Osteoblast (primary cell): ENCODE data around the gene RBM44. TPM values are rescaled to one million over a fixed set of nuclear protein-coding genes. Genes with fewer than 3 reads are reported as not detected.

Experiments used
- DNase-seq: peaks from one replicate; pipeline ENCODE4 v3.0.0; 2011; ENCODE audit warnings: low spot score, mixed read lengths; ENCODE audit not compliant: insufficient read length; ENCODE audit errors: missing footprints
- H2AFZ ChIP-seq: 2 replicates; pipeline ENCODE4 v1.6.0; 2011; ENCODE audit warnings: mild to moderate bottlenecking, low read length
- H3K27ac ChIP-seq: 2 replicates; pipeline ENCODE4 v1.5.1; 2011; ENCODE audit warnings: mild to moderate bottlenecking, low read depth, low read length, moderate library complexity
- H3K27me3 ChIP-seq: 2 replicates; pipeline ENCODE4 v1.6.0; 2012; ENCODE audit warnings: mild to moderate bottlenecking, control low read depth, inconsistent platforms, low read length, moderate library complexity; ENCODE audit not compliant: insufficient read depth
- H3K36me3 ChIP-seq: 2 replicates; pipeline ENCODE4 v1.5.1; 2011; ENCODE audit warnings: mild to moderate bottlenecking, low read length, control low read depth, moderate library complexity; ENCODE audit not compliant: insufficient read depth
- H3K4me1 ChIP-seq: 2 replicates; pipeline ENCODE4 v1.5.1; 2011; ENCODE audit warnings: mild to moderate bottlenecking, low read length, control low read depth, moderate library complexity; ENCODE audit not compliant: insufficient read depth
- H3K4me2 ChIP-seq: 2 replicates; pipeline ENCODE4 v1.6.0; 2011; ENCODE audit warnings: mild to moderate bottlenecking, low read length; ENCODE audit not compliant: insufficient read depth
- H3K4me3 ChIP-seq: fragments of 200-600 bp; sonication (generic); 3 replicates; pipeline ENCODE4 v1.5.1; 2012; ENCODE audit warnings: mild to moderate bottlenecking, low read length, inconsistent platforms; ENCODE audit not compliant: insufficient read depth
- H3K79me2 ChIP-seq: 2 replicates; pipeline ENCODE4 v1.6.0; 2012; ENCODE audit warnings: mild to moderate bottlenecking, low read length, control low read depth, inconsistent platforms; ENCODE audit not compliant: insufficient read depth
- H3K9me3 ChIP-seq: 2 replicates; pipeline ENCODE4 v1.5.1; 2011; ENCODE audit warnings: low read depth, low read length, control low read depth
- H4K20me1 ChIP-seq: 2 replicates; pipeline ENCODE4 v1.6.0; 2012; ENCODE audit warnings: mild to moderate bottlenecking, low read length, control low read depth; ENCODE audit not compliant: insufficient read depth
- total RNA-seq: library from RNA; depleted of rRNA; stranded (reverse); fragments of >200 nt; gene quantifications from 2 replicates; pipeline ENCODE4 v1.2.3, GENCODE V29; 2012
- TF ChIP-seq, protein P1 (sequence below): IDR thresholded peaks from 2 replicates; pipeline ENCODE4 v1.5.1; 2011; ENCODE audit warnings: mild to moderate bottlenecking, low read depth, low read length, moderate library complexity; ENCODE audit errors: extremely low read depth

Gene RBM44
- total RNA-seq, 1 donor, result 0.72 TPM

GRCh38 chr2:237827421-237827987, 28.9 kb downstream of the RBM44 start:
- TF ChIP-seq, protein P1, sequence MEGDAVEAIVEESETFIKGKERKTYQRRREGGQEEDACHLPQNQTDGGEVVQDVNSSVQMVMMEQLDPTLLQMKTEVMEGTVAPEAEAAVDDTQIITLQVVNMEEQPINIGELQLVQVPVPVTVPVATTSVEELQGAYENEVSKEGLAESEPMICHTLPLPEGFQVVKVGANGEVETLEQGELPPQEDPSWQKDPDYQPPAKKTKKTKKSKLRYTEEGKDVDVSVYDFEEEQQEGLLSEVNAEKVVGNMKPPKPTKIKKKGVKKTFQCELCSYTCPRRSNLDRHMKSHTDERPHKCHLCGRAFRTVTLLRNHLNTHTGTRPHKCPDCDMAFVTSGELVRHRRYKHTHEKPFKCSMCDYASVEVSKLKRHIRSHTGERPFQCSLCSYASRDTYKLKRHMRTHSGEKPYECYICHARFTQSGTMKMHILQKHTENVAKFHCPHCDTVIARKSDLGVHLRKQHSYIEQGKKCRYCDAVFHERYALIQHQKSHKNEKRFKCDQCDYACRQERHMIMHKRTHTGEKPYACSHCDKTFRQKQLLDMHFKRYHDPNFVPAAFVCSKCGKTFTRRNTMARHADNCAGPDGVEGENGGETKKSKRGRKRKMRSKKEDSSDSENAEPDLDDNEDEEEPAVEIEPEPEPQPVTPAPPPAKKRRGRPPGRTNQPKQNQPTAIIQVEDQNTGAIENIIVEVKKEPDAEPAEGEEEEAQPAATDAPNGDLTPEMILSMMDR, result no peak
- H3K4me2 ChIP-seq, result no peak overlapping the region
- no peak overlapping the region for H2AFZ ChIP-seq
- H3K36me3 ChIP-seq, result no peaks in the 10 kb centered on the region
- H3K79me2 ChIP-seq, result no peaks in the 10 kb centered on the region
- no peaks in the 10 kb centered on the region for H4K20me1 ChIP-seq
- H3K27me3 ChIP-seq, result peaks cover 2% of the 10 kb centered on the region
- no peak for DNase-seq
- H3K27ac ChIP-seq, result no peak overlapping the region
- no peaks in the 10 kb centered on the region for H3K4me1 ChIP-seq
- H3K9me3 ChIP-seq, result no peaks in the 10 kb centered on the region
- H3K4me3 ChIP-seq, result no peak overlapping the region

GRCh38 chr2:237830522-237830921, 31.9 kb downstream of the RBM44 start:
- Histone ChIP-seq H2AFZ (no peak overlapping the region), H3K4me3 (no peak overlapping the region), H4K20me1 (no peaks in the 10 kb centered on the region), H3K9me3 (no peaks in the 10 kb centered on the region), H3K36me3 (no peaks in the 10 kb centered on the region), H3K27me3 (no peaks in the 10 kb centered on the region), H3K4me1 (no peaks in the 10 kb centered on the region), H3K79me2 (no peaks in the 10 kb centered on the region), H3K4me2 (no peak overlapping the region), H3K27ac (no peak overlapping the region)
- no peak for DNase-seq
- TF ChIP-seq, protein P1, result no peak

DNA sequence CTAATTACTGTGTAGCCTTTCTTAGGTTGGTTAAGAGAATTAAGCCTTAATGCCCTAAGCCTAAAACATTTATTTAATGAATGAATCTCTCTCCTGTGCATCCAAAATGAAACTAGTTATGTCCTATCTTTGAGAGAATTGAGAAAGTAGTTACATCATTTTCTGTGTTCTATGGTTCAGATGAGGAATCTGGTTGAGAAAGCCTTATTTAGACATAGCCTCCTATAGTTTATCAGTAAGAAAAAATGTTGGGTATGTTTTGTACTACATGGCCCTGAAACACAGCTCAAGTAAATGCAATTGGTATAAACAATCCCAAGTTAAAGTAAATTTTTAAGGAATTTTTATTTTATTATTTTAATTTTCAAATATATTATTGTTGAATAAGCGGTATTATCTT, 35.0 kb downstream of the RBM44 start:
- Histone ChIP-seq H3K4me3 (no peak overlapping the region), H3K4me2 (no peak overlapping the region)

GRCh38 chr2:237835372-237835771, 36.8 kb downstream of the RBM44 start:
- TF ChIP-seq, protein P1, result no peak
- no peak for DNase-seq

More for the DNA sequence above, 35.0 kb downstream of the RBM44 start:
- H3K79me2 ChIP-seq, result no peaks in the 10 kb centered on the region
- H2AFZ ChIP-seq, result no peak overlapping the region
- no peaks in the 10 kb centered on the region for H3K36me3 ChIP-seq
- H3K4me1 ChIP-seq, result no peaks in the 10 kb centered on the region
- TF ChIP-seq, protein P1, result no peak
- H3K9me3 ChIP-seq, result no peaks in the 10 kb centered on the region
- no peak for DNase-seq
- no peak overlapping the region for H3K27ac ChIP-seq
- no peaks in the 10 kb centered on the region for H4K20me1 ChIP-seq
- H3K27me3 ChIP-seq, result no peaks in the 10 kb centered on the region

More at GRCh38 chr2:237835372-237835771, 36.8 kb downstream of the RBM44 start:
- Histone ChIP-seq H3K9me3 (no peaks in the 10 kb centered on the region), H3K27ac (no peak overlapping the region), H3K4me3 (no peak overlapping the region), H3K79me2 (no peaks in the 10 kb centered on the region), H3K4me1 (no peaks in the 10 kb centered on the region), H4K20me1 (no peaks in the 10 kb centered on the region), H2AFZ (no peak overlapping the region), H3K36me3 (no peaks in the 10 kb centered on the region), H3K4me2 (no peak overlapping the region), H3K27me3 (no peaks in the 10 kb centered on the region)
